GM12878 (cell line): ENCODE measurements around the gene CD82. TPM values are rescaled to one million over a fixed set of nuclear protein-coding genes. Genes with fewer than 3 reads are reported as not detected.

ENCODE experiments used
- ATAC-seq: fragments of 200-7000 bp; cut with Tn5 transposase; 3 replicates; pipeline ENCODE4 v1.9.1; 2020; ENCODE audit warnings: mild to moderate bottlenecking, moderate library complexity
- BruUV-seq: library from RNA; stranded (reverse); fragments of 400-500 nt; replicated peaks from 2 replicates; lab custom pipeline; 2021; lab: Mats Ljungman, UMichigan
- CTCF ChIA-PET: fragments of 300-600 bp; sonication (Branson Sonifier 250); formaldehyde crosslinking; extraction: SDS; loops from one replicate; lab custom pipeline; 2021; ENCODE audit warnings: inconsistent platforms; lab: Yijun Ruan, JAX
- POLR2A ChIA-PET: fragments of 350-600 bp; formaldehyde crosslinking; extraction: SDS; loops from one replicate; lab custom pipeline; 2021; ENCODE audit warnings: inconsistent platforms; lab: Charles Lee
- RAD21 ChIA-PET: fragments of 300-600 bp; sonication (Branson Sonifier 250); formaldehyde crosslinking; loops from one replicate; lab custom pipeline; 2023; ENCODE audit warnings: antibody characterized with exemption; ENCODE audit not compliant: unreplicated experiment; lab: Charles Lee
- SMC1A ChIA-PET: fragments of 300-600 bp; sonication (Branson Sonifier 250); formaldehyde crosslinking; loops from one replicate; lab custom pipeline; 2023; ENCODE audit not compliant: unreplicated experiment, uncharacterized antibody; lab: Charles Lee
- DNase-seq: peaks from one replicate; pipeline ENCODE4 v3.0.0-alpha.2; 2011; ENCODE audit warnings: low read depth, low spot score
- FAIRE-seq: peaks from 3 replicates; lab custom pipeline; 2011; peaks lifted over from hg19 to GRCh38; lab: Jason Lieb, UNC
- H2AFZ ChIP-seq: 2 replicates; pipeline ENCODE4 v1.6.0; 2011; ENCODE audit warnings: low read depth, low read length, control low read depth; ENCODE audit not compliant: control insufficient read depth
- H3K27ac ChIP-seq: 2 replicates; pipeline ENCODE4 v1.5.1; 2011; ENCODE audit warnings: control low read depth; ENCODE audit not compliant: control insufficient read depth, insufficient read depth
- H3K27me3 ChIP-seq, 2 experiments: replicated peaks in 1 of 2; 2 replicates each; pipeline versions ENCODE4 v1.6.0 to v1.6.1; 2011; ENCODE audit warnings: low read length in 1 of 2; ENCODE audit not compliant: control insufficient read depth in 2 of 2, insufficient read depth in 2 of 2
- H3K36me3 ChIP-seq, 2 experiments: 2 replicates each; pipeline ENCODE4 v1.5.1; 2011; ENCODE audit warnings: low read length in 1 of 2; ENCODE audit not compliant: control insufficient read depth in 2 of 2, insufficient read depth in 2 of 2
- H3K4me1 ChIP-seq: 2 replicates; pipeline ENCODE4 v1.6.1; 2011; ENCODE audit warnings: mild to moderate bottlenecking, low read length, moderate library complexity, mixed read lengths; ENCODE audit not compliant: control insufficient read depth, insufficient read depth
- H3K4me2 ChIP-seq: 2 replicates; pipeline ENCODE4 v1.6.0; 2011; ENCODE audit warnings: control low read depth; ENCODE audit not compliant: control insufficient read depth, insufficient read depth
- H3K4me3 ChIP-seq: fragments of 200-600 bp; sonication (generic); 2 replicates; pipeline ENCODE4 v1.5.1; 2016
- H3K79me2 ChIP-seq: 2 replicates; pipeline ENCODE4 v1.6.0; 2011; ENCODE audit warnings: low read length; ENCODE audit not compliant: control insufficient read depth, insufficient read depth
- H3K9ac ChIP-seq: 2 replicates; pipeline ENCODE4 v1.8.0; 2011; ENCODE audit warnings: low read length, control low read depth, mixed read lengths; ENCODE audit not compliant: control insufficient read depth, insufficient read depth
- H3K9me3 ChIP-seq: replicated peaks from 3 replicates; pipeline ENCODE4 v1.5.1; 2011; ENCODE audit warnings: mild to moderate bottlenecking, low read length; ENCODE audit not compliant: control insufficient read depth, insufficient read depth
- H4K20me1 ChIP-seq: 2 replicates; pipeline ENCODE4 v1.6.0; 2011; ENCODE audit not compliant: control insufficient read depth, insufficient read depth
- BCL11A ChIP-seq: IDR thresholded peaks from 2 replicates; pipeline ENCODE4 v1.6.1; 2011; ENCODE audit warnings: low read depth, low read length
- NFIC ChIP-seq: IDR thresholded peaks from 2 replicates; pipeline ENCODE4 v1.6.1; 2012; ENCODE audit warnings: low read depth, mild to moderate bottlenecking, inconsistent platforms, low read length, moderate library complexity
- POLR2AphosphoS2 ChIP-seq: IDR thresholded peaks from 2 replicates; pipeline ENCODE4 v1.6.1; 2011; ENCODE audit warnings: low read depth, mild to moderate bottlenecking, low read length, improper control_type of control experiment, moderate library complexity
- TBL1XR1 ChIP-seq: IDR thresholded peaks from 2 replicates; pipeline ENCODE4 v1.6.1; 2012; ENCODE audit warnings: low read depth, low read length, improper control_type of control experiment
- WGBS: methylation state at CpG from one replicate; pipeline ENCODE4 v1.1.6; 2016; ENCODE audit warnings: low lambda C conversion rate; ENCODE audit not compliant: insufficient replicate concordance, insufficient coverage; ENCODE audit errors: missing lambda C conversion rate; 5-methylcytosine and 5-hydroxymethylcytosine counted together
- in situ Hi-C: fragments of 300-500 bp; cut with MboI; formaldehyde crosslinking; loops from 9 replicates; pipeline ENCODE4 v1.14.3; 2018; ENCODE audit warnings: mixed read lengths
- intact Hi-C: fragments of 100-400 bp; cut with micrococcal nuclease; formaldehyde crosslinking; loops from one replicate; pipeline ENCODE4 v1.14.2; 2022; ENCODE audit not compliant: unreplicated experiment
- polyA plus RNA-seq, 11 experiments: library from polyadenylated mRNA; depleted of rRNA in 4 of 11; unstranded in 6 of 11; stranded (reverse) in 5 of 11; fragments of >200 nt; fragmentation: Nextera tagmentation in 4 of 11; fragmentation: Illumina TruSeq in 1 of 11; extraction: Ambion mirVana in 4 of 11; extraction: Trizol in 1 of 11; gene quantifications; 1 replicate in 1 of 11; 2 replicates in 10 of 11; pipeline versions ENCODE4 v1.2.1 to v1.2.3, GENCODE V29; 2011 to 2016; ENCODE audit warnings: inconsistent platforms in 2 of 11, missing spikeins in 2 of 11, low read depth in 1 of 11
- total RNA-seq, 4 experiments: library from RNA; depleted of rRNA in 3 of 4; stranded (reverse); fragments of >200 nt in 3 of 4; fragmentation: Illumina TruSeq in 1 of 4; extraction: Trizol in 1 of 4; gene quantifications; 2 replicates each; pipeline versions ENCODE4 v1.2.1 to v1.2.3, GENCODE V29; 2013 to 2021
- TF ChIP-seq, protein P1 (sequence below): fragments of 450-650 bp; formaldehyde crosslinking; IDR thresholded peaks from 2 replicates; pipeline ENCODE4 v1.4.0; 2020; ENCODE audit warnings: mild to moderate bottlenecking, moderate library complexity
- TF ChIP-seq, protein P2 (sequence below): IDR thresholded peaks from 2 replicates; pipeline ENCODE4 v1.6.1; 2012; ENCODE audit warnings: improper control_type of control experiment, low read depth, low read length; ENCODE audit not compliant: insufficient replicate concordance
- TF ChIP-seq, protein P3 (sequence below): IDR thresholded peaks from 2 replicates; pipeline ENCODE4 v1.6.1; 2012; ENCODE audit warnings: low read depth, low read length, improper control_type of control experiment
- TF ChIP-seq, protein P4 (sequence below): fragments of 450-650 bp; IDR thresholded peaks from 2 replicates; pipeline ENCODE4 v1.6.1; 2017; ENCODE audit warnings: mild to moderate bottlenecking

CD82 gene
- total and polyA plus RNA-seq, 10 of the 15 experiments (the other 5 are each of a cell fraction or from before 2014, with no cell fraction given) = 5.2 to 180 (median 84.7) TPM

DNA sequence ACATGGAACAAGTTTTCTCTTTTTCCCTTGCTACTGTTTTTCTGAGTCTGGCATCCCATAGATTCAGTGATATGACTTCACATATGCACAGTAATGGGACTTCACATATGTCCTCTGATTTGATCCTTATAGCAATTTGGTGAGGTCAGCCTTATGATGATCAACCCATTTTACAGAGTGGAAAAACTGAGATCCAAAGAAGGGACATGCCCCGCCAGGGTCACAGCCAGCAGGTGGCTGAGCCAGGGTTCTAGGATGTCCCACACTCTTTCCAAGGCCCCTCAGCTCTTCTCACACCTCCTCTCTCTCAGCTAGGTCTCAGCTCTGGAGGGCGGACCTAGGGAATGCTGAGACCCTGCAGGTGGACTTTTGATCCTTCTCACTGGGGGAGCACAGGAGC lies 44.3 kb upstream of the CD82 start (continued):
- TF ChIP-seq, protein P1, sequence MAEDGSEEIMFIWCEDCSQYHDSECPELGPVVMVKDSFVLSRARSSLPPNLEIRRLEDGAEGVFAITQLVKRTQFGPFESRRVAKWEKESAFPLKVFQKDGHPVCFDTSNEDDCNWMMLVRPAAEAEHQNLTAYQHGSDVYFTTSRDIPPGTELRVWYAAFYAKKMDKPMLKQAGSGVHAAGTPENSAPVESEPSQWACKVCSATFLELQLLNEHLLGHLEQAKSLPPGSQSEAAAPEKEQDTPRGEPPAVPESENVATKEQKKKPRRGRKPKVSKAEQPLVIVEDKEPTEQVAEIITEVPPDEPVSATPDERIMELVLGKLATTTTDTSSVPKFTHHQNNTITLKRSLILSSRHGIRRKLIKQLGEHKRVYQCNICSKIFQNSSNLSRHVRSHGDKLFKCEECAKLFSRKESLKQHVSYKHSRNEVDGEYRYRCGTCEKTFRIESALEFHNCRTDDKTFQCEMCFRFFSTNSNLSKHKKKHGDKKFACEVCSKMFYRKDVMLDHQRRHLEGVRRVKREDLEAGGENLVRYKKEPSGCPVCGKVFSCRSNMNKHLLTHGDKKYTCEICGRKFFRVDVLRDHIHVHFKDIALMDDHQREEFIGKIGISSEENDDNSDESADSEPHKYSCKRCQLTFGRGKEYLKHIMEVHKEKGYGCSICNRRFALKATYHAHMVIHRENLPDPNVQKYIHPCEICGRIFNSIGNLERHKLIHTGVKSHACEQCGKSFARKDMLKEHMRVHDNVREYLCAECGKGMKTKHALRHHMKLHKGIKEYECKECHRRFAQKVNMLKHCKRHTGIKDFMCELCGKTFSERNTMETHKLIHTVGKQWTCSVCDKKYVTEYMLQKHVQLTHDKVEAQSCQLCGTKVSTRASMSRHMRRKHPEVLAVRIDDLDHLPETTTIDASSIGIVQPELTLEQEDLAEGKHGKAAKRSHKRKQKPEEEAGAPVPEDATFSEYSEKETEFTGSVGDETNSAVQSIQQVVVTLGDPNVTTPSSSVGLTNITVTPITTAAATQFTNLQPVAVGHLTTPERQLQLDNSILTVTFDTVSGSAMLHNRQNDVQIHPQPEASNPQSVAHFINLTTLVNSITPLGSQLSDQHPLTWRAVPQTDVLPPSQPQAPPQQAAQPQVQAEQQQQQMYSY (CRISPR knock-in tag) = no peak
- TF ChIP-seq TBL1XR1 (no peak), NFIC (no peak)
- TF ChIP-seq, all 136 proteins: peak for 0

DNA sequence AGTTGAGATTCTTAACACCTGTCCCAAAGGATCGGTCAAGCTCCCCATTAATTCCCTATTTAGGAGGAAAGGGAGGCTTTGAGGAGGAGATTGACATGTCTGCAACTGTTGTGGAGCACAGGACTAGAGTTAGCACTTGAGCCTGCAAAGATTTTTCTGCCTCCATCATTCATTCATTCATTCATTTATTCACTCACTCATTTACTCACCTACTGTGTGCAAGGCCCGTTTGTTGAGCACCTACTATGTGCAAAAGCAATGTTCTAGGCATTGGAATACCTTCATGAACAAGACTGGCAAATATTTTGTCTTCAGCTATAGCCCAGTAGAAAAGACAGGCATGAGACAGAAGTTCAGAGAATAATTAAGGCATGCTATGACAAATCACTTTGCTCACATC lies 43.2 kb upstream of the CD82 start:
- FAIRE-seq = no peak
- Histone ChIP-seq H3K9ac (no peak overlapping the region), H4K20me1 (no peaks in the 10 kb centered on the region), H3K79me2 (no peaks in the 10 kb centered on the region), H3K36me3 (no peaks in the 10 kb centered on the region), H3K4me3 (no peak overlapping the region), H3K9me3 (no peaks in the 10 kb centered on the region), H2AFZ (no peak overlapping the region), H3K4me1 (no peaks in the 10 kb centered on the region), H3K4me2 (no peak overlapping the region), H3K27me3 (peaks cover 0 to 5% of the 10 kb centered on the region in 2 experiments; a peak in 2 of 4 replicates), H3K27ac (no peak overlapping the region)
- TF ChIP-seq BCL11A (no peak), POLR2AphosphoS2 (no peak)
- TF ChIP-seq, protein P2, sequence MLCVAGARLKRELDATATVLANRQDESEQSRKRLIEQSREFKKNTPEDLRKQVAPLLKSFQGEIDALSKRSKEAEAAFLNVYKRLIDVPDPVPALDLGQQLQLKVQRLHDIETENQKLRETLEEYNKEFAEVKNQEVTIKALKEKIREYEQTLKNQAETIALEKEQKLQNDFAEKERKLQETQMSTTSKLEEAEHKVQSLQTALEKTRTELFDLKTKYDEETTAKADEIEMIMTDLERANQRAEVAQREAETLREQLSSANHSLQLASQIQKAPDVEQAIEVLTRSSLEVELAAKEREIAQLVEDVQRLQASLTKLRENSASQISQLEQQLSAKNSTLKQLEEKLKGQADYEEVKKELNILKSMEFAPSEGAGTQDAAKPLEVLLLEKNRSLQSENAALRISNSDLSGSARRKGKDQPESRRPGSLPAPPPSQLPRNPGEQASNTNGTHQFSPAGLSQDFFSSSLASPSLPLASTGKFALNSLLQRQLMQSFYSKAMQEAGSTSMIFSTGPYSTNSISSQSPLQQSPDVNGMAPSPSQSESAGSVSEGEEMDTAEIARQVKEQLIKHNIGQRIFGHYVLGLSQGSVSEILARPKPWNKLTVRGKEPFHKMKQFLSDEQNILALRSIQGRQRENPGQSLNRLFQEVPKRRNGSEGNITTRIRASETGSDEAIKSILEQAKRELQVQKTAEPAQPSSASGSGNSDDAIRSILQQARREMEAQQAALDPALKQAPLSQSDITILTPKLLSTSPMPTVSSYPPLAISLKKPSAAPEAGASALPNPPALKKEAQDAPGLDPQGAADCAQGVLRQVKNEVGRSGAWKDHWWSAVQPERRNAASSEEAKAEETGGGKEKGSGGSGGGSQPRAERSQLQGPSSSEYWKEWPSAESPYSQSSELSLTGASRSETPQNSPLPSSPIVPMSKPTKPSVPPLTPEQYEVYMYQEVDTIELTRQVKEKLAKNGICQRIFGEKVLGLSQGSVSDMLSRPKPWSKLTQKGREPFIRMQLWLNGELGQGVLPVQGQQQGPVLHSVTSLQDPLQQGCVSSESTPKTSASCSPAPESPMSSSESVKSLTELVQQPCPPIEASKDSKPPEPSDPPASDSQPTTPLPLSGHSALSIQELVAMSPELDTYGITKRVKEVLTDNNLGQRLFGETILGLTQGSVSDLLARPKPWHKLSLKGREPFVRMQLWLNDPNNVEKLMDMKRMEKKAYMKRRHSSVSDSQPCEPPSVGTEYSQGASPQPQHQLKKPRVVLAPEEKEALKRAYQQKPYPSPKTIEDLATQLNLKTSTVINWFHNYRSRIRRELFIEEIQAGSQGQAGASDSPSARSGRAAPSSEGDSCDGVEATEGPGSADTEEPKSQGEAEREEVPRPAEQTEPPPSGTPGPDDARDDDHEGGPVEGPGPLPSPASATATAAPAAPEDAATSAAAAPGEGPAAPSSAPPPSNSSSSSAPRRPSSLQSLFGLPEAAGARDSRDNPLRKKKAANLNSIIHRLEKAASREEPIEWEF = no peak
- TF ChIP-seq, protein P3, sequence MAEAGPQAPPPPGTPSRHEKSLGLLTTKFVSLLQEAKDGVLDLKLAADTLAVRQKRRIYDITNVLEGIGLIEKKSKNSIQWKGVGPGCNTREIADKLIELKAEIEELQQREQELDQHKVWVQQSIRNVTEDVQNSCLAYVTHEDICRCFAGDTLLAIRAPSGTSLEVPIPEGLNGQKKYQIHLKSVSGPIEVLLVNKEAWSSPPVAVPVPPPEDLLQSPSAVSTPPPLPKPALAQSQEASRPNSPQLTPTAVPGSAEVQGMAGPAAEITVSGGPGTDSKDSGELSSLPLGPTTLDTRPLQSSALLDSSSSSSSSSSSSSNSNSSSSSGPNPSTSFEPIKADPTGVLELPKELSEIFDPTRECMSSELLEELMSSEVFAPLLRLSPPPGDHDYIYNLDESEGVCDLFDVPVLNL = no peak
- TF ChIP-seq, protein P4, sequence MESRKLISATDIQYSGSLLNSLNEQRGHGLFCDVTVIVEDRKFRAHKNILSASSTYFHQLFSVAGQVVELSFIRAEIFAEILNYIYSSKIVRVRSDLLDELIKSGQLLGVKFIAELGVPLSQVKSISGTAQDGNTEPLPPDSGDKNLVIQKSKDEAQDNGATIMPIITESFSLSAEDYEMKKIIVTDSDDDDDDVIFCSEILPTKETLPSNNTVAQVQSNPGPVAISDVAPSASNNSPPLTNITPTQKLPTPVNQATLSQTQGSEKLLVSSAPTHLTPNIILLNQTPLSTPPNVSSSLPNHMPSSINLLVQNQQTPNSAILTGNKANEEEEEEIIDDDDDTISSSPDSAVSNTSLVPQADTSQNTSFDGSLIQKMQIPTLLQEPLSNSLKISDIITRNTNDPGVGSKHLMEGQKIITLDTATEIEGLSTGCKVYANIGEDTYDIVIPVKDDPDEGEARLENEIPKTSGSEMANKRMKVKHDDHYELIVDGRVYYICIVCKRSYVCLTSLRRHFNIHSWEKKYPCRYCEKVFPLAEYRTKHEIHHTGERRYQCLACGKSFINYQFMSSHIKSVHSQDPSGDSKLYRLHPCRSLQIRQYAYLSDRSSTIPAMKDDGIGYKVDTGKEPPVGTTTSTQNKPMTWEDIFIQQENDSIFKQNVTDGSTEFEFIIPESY = no peak
- no peak for DNase-seq
- ChIA-PET POLR2A (no interaction called here), RAD21 (interaction anchor here (2.1 to 2.2 kb wide), 2 partner anchors 19 to 95 kb away, joined by 5 to 8 read pairs; no protein-coding TSS in a partner anchor), SMC1A (no interaction called here), CTCF (interaction anchor here (1.1 to 1.4 kb wide), 3 partner anchors 10 to 236 kb away, joined by 3 read pairs; no protein-coding TSS in a partner anchor)
- BruUV-seq = no TSS peak
- in situ Hi-C loops = no loop called here
- ATAC-seq = no peak
- 11% methylated on average over 2 of the region's 2 CpGs for WGBS
- intact Hi-C loops = no loop called here
